Measurements from ENCODE around the gene VPS51.

GRCh38 chr11:65156256-65156655, 60.2 kb downstream of the VPS51 start:
- no peak for TF ChIP-seq POLR2A (IDR thresholded peaks at IDR 0.05; ENCODE audit: extremely low read depth, insufficient read length)
- no peak for TF ChIP-seq MAX (IDR thresholded peaks at IDR 0.05; ENCODE audit: low read depth, low read length)
- TF ChIP-seq, protein P1, sequence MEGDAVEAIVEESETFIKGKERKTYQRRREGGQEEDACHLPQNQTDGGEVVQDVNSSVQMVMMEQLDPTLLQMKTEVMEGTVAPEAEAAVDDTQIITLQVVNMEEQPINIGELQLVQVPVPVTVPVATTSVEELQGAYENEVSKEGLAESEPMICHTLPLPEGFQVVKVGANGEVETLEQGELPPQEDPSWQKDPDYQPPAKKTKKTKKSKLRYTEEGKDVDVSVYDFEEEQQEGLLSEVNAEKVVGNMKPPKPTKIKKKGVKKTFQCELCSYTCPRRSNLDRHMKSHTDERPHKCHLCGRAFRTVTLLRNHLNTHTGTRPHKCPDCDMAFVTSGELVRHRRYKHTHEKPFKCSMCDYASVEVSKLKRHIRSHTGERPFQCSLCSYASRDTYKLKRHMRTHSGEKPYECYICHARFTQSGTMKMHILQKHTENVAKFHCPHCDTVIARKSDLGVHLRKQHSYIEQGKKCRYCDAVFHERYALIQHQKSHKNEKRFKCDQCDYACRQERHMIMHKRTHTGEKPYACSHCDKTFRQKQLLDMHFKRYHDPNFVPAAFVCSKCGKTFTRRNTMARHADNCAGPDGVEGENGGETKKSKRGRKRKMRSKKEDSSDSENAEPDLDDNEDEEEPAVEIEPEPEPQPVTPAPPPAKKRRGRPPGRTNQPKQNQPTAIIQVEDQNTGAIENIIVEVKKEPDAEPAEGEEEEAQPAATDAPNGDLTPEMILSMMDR (IDR thresholded peaks at IDR 0.05; ENCODE audit: low read depth, low read length): no peak
- TF ChIP-seq MYC (IDR thresholded peaks at IDR 0.05; ENCODE audit: low read depth, low read length): no peak

All from NB4 (cell line).